NCI-H1092 (cell line): ENCODE measurements around the gene EXOSC10.

ENCODE experiments used
- DNase-seq: peaks from one replicate; lab custom pipeline; 2025; lab: John Stamatoyannopoulos, UW

Gene EXOSC10

GRCh38 chr1:11099310-11100148 lies at the start of gene EXOSC10:
TSS of gene EXOSC10 (minus strand) at chr1:11099869. CDS start at chr1:11099831, 38 bp downstream.
- DNase-seq: peak; percentile 94

DNA sequence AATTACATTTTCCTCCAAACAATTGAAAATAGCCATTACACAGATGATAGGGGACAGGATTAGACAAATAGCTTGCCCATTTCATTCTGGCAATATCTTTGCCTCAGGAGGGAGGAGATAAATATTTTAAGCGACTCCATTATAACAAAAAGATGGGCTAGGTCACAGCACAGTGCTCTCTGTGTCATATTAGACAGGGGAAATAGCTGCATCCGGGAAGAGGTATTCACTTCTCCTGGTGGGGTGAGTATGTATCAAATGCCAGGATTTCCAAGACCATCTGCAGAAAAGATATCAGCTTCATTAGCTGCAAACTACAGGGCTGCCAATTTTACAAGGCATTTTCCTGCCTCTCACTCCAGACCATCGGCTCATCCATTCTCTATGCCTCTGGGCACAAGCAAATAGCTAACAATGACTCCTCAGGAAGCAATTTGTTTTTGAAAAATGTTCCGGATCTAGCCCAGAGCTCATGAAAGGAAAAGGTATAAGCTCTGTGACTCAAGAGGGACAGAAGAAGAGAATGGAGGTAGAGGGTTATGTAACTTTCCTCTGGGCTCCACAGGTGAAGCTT lies 47.6 kb upstream of the EXOSC10 start:
- no peak for DNase-seq

- DNase-seq: no peak
Measured at GRCh38 chr1:11145741-11146140, 46.1 kb upstream of the EXOSC10 start.

- DNase-seq: no peak
Measured at GRCh38 chr1:11144570-11145256, 45.0 kb upstream of the EXOSC10 start.

- no peak for DNase-seq
Measured at GRCh38 chr1:11143907-11144306, 44.2 kb upstream of the EXOSC10 start.

GRCh38 chr1:11143401-11143800 lies 43.7 kb upstream of the EXOSC10 start:
- DNase-seq: no peak

DNA sequence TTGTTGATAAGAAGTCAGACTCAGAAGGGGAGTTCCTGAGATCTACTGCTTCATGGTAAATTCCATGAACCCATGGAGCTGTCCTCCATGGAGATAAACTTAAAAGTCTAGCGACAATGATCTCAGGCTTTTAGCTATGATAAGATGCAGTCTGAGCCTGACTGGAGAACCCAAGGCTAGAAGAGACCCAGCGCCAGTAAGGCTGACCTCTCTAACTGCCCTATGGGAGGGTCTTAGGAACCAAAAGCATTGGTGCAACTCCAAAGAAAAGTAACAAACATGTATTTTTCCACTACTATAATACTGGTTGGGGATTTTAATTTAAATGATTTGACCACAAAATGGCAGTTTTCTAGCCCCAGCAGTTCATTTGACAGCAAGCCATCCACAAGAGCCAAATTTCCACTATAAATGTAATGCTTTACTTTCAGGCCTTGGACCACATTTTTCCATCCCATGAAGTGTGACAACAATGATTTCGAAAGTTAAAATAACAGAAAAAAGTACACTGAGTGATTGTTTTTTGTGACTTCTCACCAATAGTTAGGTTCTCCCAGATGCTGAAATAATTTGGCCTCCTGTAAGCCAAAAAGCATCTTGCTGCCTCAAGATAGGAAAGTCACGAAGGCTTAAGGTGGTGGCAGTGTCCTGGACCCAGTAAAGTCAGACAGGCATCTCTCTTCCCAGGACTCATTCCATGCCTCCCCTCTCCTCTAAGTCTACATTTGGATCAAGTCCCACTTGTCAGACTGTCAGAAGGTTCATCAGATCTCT lies 43.1 kb upstream of the EXOSC10 start:
- DNase-seq: no peak

DNA sequence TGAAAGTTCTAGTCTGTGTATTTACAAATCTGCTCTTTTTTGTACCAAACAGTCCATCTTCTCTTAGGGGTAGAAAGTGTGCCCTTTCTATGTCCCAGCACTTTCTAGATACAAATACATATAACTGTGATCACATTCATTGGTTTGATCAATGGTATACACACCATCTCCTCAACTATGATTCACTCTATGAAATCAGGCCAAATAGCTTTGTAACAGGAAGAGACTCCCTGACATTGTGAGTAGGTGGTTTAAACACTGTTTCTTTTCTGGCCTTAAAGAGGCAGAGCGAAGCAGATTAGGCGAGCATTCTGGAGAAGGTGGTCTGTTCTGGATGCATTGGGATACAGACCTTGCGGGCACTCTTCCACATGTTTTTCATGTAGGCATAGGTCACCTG lies 39.3 kb upstream of the EXOSC10 start:
- DNase-seq: no peak

DNA sequence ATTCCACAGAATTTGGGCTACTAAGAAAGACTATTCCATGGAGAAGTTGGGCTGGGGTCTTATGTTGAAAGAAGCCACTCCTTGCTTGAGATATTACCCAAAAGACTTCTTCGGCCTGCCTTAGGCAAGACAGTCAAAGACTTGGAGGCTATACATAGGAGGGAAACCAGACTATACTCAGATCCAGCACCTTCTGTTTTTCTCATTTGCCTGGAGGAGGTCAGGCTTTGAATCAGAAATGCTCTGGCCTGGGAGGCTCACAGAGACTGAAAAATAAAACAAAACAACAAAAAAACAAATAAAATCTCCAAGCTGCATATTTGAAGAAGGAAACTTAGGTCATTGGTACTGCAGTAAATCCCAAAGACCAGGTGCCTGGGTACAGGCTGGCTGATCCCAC lies 38.4 kb upstream of the EXOSC10 start:
- DNase-seq: no peak

DNA sequence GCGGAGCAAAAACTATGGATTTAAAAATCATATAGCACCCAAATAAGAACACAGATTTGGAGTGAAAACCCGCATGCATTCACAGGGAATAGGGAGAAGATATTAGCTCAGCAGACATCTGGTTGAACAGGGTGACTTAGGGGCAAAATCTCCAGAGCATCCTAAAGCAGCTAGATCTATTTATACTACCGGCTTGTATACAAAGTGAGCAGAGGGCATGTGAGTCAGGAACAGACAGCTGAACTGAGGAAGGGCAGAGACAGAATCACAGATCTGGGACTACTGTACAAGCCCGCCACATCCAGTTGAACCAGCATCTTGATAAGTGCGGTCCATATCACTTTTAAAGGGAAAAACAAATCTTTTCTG lies 35.2 kb upstream of the EXOSC10 start:
- DNase-seq: no peak

DNA sequence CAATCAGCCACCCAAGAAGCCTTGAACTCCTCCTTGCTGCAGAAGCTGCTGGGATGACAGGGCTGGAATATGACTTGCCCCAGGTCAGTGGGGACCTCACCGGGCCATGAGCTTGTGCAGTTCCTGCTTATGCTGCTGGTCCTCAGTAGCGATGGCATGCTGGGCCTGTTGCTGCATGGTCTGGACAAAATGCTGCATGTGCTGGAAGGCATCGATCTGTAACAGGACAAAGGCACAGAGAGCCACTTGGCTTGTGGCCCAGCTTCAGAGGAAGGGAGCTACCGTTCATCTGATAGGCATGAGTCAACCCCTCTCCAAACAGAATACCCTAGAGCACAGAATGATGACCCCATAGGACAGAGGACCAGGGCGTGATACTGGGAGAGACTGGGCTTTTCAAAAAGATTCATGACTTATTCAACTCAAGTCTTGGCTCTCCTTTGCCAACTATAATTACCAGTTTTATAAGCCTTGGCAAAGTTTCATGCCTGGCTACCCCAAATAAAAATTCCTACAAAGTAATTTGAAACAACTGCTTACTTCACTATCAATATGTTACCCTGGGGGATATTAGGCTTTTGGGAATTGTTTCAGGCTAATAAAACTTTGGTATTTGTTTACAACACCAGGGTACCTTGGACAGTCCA lies 34.7 kb upstream of the EXOSC10 start:
- DNase-seq: peak; percentile 31

DNA sequence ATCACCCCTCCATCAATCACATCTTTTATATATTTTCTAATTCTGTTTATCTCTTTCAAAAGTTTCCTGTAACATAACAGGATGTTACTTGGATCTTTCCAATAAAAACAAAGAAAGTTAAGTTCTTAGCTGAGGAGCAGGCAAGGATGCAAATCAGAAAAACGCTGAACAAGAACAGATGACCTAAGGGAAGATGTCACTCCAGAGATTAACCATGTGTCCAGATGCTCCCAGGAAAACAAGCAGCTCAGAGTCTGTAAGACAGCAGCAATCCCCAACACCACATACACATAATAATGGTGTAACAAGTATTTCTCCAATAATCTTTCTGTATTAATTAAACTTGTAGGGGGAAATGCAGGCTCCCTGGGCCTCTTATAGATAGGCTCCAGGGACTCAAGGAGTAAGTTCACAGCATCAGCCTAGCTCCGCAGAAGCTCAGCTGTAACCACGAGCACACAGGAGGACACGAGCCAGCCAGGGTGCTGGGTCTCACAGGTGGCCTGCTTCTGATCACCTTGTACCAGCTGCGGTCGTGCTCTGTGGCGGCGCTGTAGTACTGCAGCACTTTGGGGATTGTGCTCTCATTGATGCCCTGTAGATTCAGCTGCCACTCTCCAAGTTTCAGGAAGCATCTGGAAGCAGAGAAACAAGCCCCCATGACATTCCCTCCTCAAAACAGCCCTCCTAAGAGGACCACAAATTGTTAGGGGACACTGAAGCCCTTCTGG lies 33.1 kb upstream of the EXOSC10 start:
- DNase-seq: no peak

DNA sequence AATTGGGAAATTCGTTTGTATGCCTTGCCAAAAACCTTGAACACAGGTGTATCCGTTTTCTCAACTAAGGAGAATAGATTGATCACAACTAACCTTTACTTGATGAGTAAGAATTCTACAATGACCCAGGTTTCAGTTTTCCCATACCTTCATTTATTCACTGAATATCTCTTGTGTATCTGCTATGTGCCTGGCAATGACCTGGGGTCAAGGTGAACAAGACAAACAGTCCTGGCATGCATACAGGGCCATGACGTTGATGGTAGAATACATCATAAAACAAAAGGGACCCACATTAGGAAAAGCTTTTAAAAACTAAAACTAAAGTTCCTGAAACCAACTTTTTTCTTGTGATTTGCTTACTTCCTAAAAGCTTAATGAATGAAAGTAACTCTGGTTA lies 32.1 kb upstream of the EXOSC10 start:
- DNase-seq: no peak

GRCh38 chr1:11130406-11130805 lies 30.7 kb upstream of the EXOSC10 start:
- DNase-seq: no peak

GRCh38 chr1:11129649-11130390 lies 30.2 kb upstream of the EXOSC10 start:
- DNase-seq: peak; percentile 29

GRCh38 chr1:11126569-11126968 lies 26.9 kb upstream of the EXOSC10 start:
- no peak for DNase-seq

- DNase-seq: no peak
Measured at GRCh38 chr1:11125931-11126330, 26.3 kb upstream of the EXOSC10 start.

GRCh38 chr1:11124965-11125364 lies 25.3 kb upstream of the EXOSC10 start:
- DNase-seq: no peak

DNA sequence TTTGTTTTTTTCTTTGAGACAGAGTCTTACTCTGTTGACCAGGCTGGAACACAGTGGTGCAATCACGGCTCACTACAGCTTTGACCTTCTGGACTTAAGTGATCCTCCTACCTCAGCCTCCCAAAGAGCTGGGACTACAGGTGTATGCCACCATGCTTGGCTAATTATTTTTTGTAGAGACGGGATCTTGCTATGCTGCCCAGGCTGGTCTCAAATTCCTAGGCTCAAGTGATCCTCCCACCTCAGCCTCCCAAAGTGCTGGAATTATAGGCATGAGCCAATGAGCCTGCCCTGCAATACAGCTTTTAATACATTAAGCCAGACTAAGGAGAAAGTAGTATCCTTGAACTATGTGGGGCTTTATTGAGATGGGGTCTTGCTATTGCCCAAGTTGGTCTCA lies 16.6 kb upstream of the EXOSC10 start:
- no peak for DNase-seq

DNA sequence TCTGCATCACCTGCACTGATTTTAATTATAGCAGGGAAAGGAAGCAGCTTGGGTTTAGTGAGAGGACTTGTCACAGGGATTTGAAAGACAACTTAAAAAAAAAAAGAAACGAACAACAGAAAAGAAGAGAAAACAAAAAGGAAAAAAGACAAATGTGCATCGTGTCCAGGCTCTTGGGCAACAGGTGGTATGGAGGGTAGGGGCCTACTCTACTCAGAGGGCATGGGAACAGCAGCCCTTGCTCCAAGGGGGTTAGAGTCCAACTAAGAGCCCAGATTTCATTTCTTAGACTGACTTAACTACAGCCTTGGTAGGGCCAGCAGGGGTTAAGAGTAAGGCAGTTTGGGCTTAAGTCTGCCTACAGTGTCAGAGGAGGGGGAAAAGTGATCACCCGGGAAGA lies 15.3 kb upstream of the EXOSC10 start:
- no peak for DNase-seq
